ENCODE data around the gene SLC2A4.

DNA sequence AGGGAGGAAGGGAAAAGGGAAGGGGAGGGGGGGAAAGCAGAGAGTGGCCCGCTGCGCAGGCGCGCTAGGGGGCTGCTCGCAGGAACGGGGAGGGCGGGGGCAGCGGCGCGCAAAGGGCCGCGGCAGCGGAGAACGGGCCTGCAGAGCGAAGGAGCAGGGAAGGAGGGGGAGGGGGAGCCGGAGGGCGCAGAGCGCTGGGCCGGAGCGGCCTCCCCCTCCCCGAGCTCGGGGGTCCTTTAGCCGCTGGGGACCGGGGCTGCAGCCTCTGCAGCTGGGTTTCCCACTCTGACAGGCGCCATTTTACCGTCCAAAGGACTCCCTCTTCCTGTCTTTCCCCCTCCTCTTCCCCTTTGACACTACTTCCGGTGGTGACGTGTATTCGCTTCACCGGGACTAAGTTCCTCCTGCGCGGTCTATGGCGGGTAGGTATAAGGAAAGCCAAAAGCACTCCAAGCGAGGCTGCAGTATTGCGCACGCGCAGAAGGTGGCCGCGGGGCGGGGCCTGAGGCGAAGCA, 29.8 kb upstream of the SLC2A4 start, which contains the start of gene CTDNEP1:
- TF ChIP-seq, protein P1, sequence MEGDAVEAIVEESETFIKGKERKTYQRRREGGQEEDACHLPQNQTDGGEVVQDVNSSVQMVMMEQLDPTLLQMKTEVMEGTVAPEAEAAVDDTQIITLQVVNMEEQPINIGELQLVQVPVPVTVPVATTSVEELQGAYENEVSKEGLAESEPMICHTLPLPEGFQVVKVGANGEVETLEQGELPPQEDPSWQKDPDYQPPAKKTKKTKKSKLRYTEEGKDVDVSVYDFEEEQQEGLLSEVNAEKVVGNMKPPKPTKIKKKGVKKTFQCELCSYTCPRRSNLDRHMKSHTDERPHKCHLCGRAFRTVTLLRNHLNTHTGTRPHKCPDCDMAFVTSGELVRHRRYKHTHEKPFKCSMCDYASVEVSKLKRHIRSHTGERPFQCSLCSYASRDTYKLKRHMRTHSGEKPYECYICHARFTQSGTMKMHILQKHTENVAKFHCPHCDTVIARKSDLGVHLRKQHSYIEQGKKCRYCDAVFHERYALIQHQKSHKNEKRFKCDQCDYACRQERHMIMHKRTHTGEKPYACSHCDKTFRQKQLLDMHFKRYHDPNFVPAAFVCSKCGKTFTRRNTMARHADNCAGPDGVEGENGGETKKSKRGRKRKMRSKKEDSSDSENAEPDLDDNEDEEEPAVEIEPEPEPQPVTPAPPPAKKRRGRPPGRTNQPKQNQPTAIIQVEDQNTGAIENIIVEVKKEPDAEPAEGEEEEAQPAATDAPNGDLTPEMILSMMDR (IDR thresholded peaks at IDR 0.05): no peak
- TF ChIP-seq POLR2A (IDR thresholded peaks at IDR 0.05): peak in 1 of 2 donors; percentile 43
